OCI-LY1 (cell line): Measurements from ENCODE around the gene IQCB1.

ENCODE experiments used
- EZH2 ChIP-seq: fragments of 200-600 bp; sonication (generic), shearing (Covaris generic); IDR thresholded peaks from 2 replicates; pipeline ENCODE4 v1.8.0; 2017; ENCODE audit warnings: borderline replicate concordance, mixed run types, mild to moderate bottlenecking, antibody characterized with exemption, low read length, moderate library complexity, mixed read lengths
- TF ChIP-seq, protein P1 (sequence below): fragments of 200-600 bp; sonication (generic), shearing (Covaris generic); IDR thresholded peaks from 2 replicates; pipeline ENCODE4 v1.5.1; 2017; ENCODE audit warnings: mild to moderate bottlenecking, antibody characterized with exemption, low read length, moderate library complexity, mixed read lengths

DNA sequence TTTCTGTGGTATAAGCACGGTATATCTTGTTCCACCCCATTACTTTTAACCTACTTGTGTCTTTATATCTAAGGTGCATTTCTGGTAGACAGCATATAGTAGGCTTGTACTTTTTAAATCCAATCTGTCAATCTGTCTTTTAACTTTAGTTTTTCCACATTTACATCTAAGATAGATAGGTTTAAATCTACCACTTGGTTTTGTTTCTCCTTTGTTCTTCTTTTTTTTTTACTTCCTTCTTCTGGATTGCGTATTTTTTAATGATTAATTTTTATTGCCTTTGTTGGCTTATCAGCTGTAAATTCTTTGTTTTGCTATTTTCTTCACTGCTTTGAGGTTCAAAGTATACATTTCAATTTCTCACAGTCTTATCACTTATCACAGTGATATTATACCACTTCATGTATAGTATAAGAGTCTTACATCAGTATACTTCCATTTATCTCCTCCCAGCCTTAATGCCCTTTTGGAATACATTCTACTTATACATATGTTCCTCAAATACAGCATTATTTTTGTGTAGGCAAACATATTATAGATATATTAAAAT, 31.0 kb downstream of the IQCB1 start:
- TF ChIP-seq, protein P1, sequence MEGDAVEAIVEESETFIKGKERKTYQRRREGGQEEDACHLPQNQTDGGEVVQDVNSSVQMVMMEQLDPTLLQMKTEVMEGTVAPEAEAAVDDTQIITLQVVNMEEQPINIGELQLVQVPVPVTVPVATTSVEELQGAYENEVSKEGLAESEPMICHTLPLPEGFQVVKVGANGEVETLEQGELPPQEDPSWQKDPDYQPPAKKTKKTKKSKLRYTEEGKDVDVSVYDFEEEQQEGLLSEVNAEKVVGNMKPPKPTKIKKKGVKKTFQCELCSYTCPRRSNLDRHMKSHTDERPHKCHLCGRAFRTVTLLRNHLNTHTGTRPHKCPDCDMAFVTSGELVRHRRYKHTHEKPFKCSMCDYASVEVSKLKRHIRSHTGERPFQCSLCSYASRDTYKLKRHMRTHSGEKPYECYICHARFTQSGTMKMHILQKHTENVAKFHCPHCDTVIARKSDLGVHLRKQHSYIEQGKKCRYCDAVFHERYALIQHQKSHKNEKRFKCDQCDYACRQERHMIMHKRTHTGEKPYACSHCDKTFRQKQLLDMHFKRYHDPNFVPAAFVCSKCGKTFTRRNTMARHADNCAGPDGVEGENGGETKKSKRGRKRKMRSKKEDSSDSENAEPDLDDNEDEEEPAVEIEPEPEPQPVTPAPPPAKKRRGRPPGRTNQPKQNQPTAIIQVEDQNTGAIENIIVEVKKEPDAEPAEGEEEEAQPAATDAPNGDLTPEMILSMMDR: no peak
- no peak for TF ChIP-seq EZH2
